PC-3 (cell line): Measurements from ENCODE around the gene GPR52. TPM values are rescaled to one million over a fixed set of nuclear protein-coding genes. Genes with fewer than 3 reads are reported as not detected.

Source experiments
- ATAC-seq: fragments of 200-7000 bp; cut with Tn5 transposase; 2 replicates; pipeline ENCODE4 v1.9.1; 2020; ENCODE audit warnings: mild to moderate bottlenecking, moderate library complexity
- BruUV-seq: library from RNA; stranded (reverse); fragments of 400-500 nt; replicated peaks from 2 replicates; lab custom pipeline; 2021; lab: Mats Ljungman, UMichigan
- CTCF ChIA-PET: fragments of 300-600 bp; sonication (Branson Sonifier 250); formaldehyde crosslinking; loops from one replicate; lab custom pipeline; 2022; ENCODE audit warnings: antibody characterized with exemption; lab: Charles Lee
- POLR2A ChIA-PET: fragments of 300-600 bp; sonication (Branson Sonifier 250); formaldehyde crosslinking; loops from one replicate; lab custom pipeline; 2022; ENCODE audit warnings: antibody characterized with exemption; ENCODE audit not compliant: unreplicated experiment; lab: Charles Lee
- DNase-seq: peaks from one replicate; pipeline ENCODE4 v3.0.0-alpha.2; 2015
- H2AFZ ChIP-seq: fragments of 300-600 bp; sonication (generic); 2 replicates; pipeline ENCODE4 v1.6.0; 2016; ENCODE audit warnings: antibody characterized with exemption, low read length
- H3F3A ChIP-seq: fragments of 300-600 bp; sonication (generic); one replicate; pipeline ENCODE4 v1.6.0; 2017; ENCODE audit warnings: antibody characterized with exemption, low read length, control low read depth, mild to moderate bottlenecking; ENCODE audit not compliant: unreplicated experiment
- H3K27ac ChIP-seq: fragments of 300-600 bp; sonication (generic); 2 replicates; pipeline ENCODE4 v1.5.1; 2016; ENCODE audit warnings: mild to moderate bottlenecking, low read length
- H3K27me3 ChIP-seq: fragments of 300-600 bp; sonication (generic); 2 replicates; pipeline ENCODE4 v1.6.1; 2016; ENCODE audit warnings: low read length, mixed read lengths
- H3K36me3 ChIP-seq: fragments of 300-600 bp; sonication (generic); 2 replicates; pipeline ENCODE4 v1.6.1; 2016; ENCODE audit warnings: low read depth, mixed run types, low read length, mixed read lengths
- H3K4me1 ChIP-seq: fragments of 300-600 bp; sonication (generic); 2 replicates; pipeline ENCODE4 v1.5.1; 2016; ENCODE audit warnings: low read length; ENCODE audit not compliant: insufficient read depth
- H3K4me2 ChIP-seq: fragments of 300-600 bp; sonication (generic); 2 replicates; pipeline ENCODE4 v1.6.0; 2016; ENCODE audit warnings: low read length
- H3K4me3 ChIP-seq: fragments of 300-600 bp; sonication (generic); 2 replicates; pipeline ENCODE4 v1.5.1; 2016; ENCODE audit warnings: mild to moderate bottlenecking, low read length, mixed read lengths
- H3K79me2 ChIP-seq: fragments of 300-600 bp; sonication (generic); 2 replicates; pipeline ENCODE4 v1.6.1; 2017; ENCODE audit warnings: low read length, mixed read lengths
- H3K9ac ChIP-seq: fragments of 300-600 bp; sonication (generic); 2 replicates; pipeline ENCODE4 v1.6.0; 2016; ENCODE audit warnings: mild to moderate bottlenecking, low read length
- H3K9me2 ChIP-seq: fragments of 300-600 bp; sonication (generic); replicated peaks from 2 replicates; pipeline ENCODE4 v1.6.1; 2016; ENCODE audit warnings: mixed run types, low read length, mixed read lengths
- H3K9me3 ChIP-seq: fragments of 300-600 bp; sonication (generic); 2 replicates; pipeline ENCODE4 v1.6.1; 2016; ENCODE audit warnings: low read length, mixed read lengths
- H4K20me1 ChIP-seq: fragments of 300-600 bp; sonication (generic); 2 replicates; pipeline ENCODE4 v1.6.1; 2016; ENCODE audit warnings: low read length, mixed read lengths
- CTCF ChIP-seq: fragments of 300-600 bp; sonication (generic); conservative IDR thresholded peaks from 2 replicates; pipeline ENCODE4 v1.5.1; 2017; ENCODE audit warnings: antibody characterized with exemption, low read depth, mild to moderate bottlenecking, low read length
- EZH2 ChIP-seq: fragments of 300-600 bp; sonication (generic); IDR thresholded peaks from one replicate; pipeline ENCODE4 v1.6.1; 2017; ENCODE audit warnings: antibody characterized with exemption, mild to moderate bottlenecking, low read length; ENCODE audit not compliant: unreplicated experiment
- EZH2phosphoT487 ChIP-seq: fragments of 300-600 bp; sonication (generic); IDR thresholded peaks from 2 replicates; pipeline ENCODE4 v1.6.1; 2018; ENCODE audit warnings: mild to moderate bottlenecking, antibody characterized with exemption, low read length, borderline replicate concordance
- intact Hi-C: fragments of 100-400 bp; cut with micrococcal nuclease; formaldehyde crosslinking; loops from 2 replicates; pipeline ENCODE4 v1.9.0; 2023
- total RNA-seq: library from RNA; depleted of rRNA; stranded (reverse); fragments of >200 nt; gene quantifications from 2 replicates; pipeline ENCODE4 v1.2.3, GENCODE V29; 2014

GPR52 gene
- total RNA-seq, 1 experiment from 2014 or later = 0.44 TPM

- intact Hi-C loops = no loop called here
- Histone ChIP-seq H3K27ac (no peak overlapping the region), H3K79me2 (no peaks in the 10 kb centered on the region), H4K20me1 (no peaks in the 10 kb centered on the region), H3K4me1 (no peaks in the 10 kb centered on the region), H3K9me2 (no peaks in the 10 kb centered on the region), H3K9ac (no peak overlapping the region), H3K9me3 (no peaks in the 10 kb centered on the region), H3K4me3 (no peak overlapping the region), H3K27me3 (no peaks in the 10 kb centered on the region), H3K36me3 (no peaks in the 10 kb centered on the region), H2AFZ (no peak overlapping the region), H3F3A (no peaks in the 10 kb centered on the region), H3K4me2 (no peak overlapping the region)
- no peak for ATAC-seq
- no TSS peak for BruUV-seq
- DNase-seq = no peak
- ChIA-PET CTCF (no interaction called here), POLR2A (no interaction called here)
- TF ChIP-seq CTCF (no peak), EZH2phosphoT487 (no peak), EZH2 (no peak)
Measured at GRCh38 chr1:174466607-174467006, 18.8 kb downstream of the GPR52 start.

GRCh38 chr1:174469052-174469451, 21.3 kb downstream of the GPR52 start:
- H3K9me3 ChIP-seq = no peaks in the 10 kb centered on the region

GRCh38 chr1:174469687-174470086, 21.9 kb downstream of the GPR52 start:
- Histone ChIP-seq H3K4me1 (no peaks in the 10 kb centered on the region), H4K20me1 (no peaks in the 10 kb centered on the region), H3K27me3 (no peaks in the 10 kb centered on the region), H3K4me2 (no peak overlapping the region), H3K36me3 (no peaks in the 10 kb centered on the region), H3K4me3 (no peak overlapping the region), H3K27ac (no peak overlapping the region), H3F3A (no peaks in the 10 kb centered on the region), H3K9me2 (no peaks in the 10 kb centered on the region), H3K79me2 (no peaks in the 10 kb centered on the region), H3K9me3 (no peaks in the 10 kb centered on the region), H3K9ac (no peak overlapping the region), H2AFZ (no peak overlapping the region)
- no peak for DNase-seq
- no peak for ATAC-seq
- BruUV-seq = no TSS peak
- intact Hi-C loops = no loop called here
- no peak for TF ChIP-seq EZH2
- TF ChIP-seq CTCF = no peak
- no peak for TF ChIP-seq EZH2phosphoT487
- ChIA-PET CTCF (no interaction called here), POLR2A (no interaction called here)

More at GRCh38 chr1:174469052-174469451, 21.3 kb downstream of the GPR52 start:
- no peaks in the 10 kb centered on the region for H3K9me2 ChIP-seq
- no peaks in the 10 kb centered on the region for H3K4me1 ChIP-seq
- no peak overlapping the region for H3K27ac ChIP-seq
- no peaks in the 10 kb centered on the region for H3F3A ChIP-seq
- TF ChIP-seq CTCF = no peak
- TF ChIP-seq EZH2phosphoT487 = no peak
- TF ChIP-seq EZH2 = no peak
- no peaks in the 10 kb centered on the region for H3K36me3 ChIP-seq
- H2AFZ ChIP-seq = no peak overlapping the region
- no peak overlapping the region for H3K4me3 ChIP-seq
- H3K4me2 ChIP-seq = no peak overlapping the region
- intact Hi-C loops = no loop called here
- POLR2A ChIA-PET = no interaction called here
- no peaks in the 10 kb centered on the region for H3K27me3 ChIP-seq
- no peak overlapping the region for H3K9ac ChIP-seq
- no peaks in the 10 kb centered on the region for H4K20me1 ChIP-seq
- no peaks in the 10 kb centered on the region for H3K79me2 ChIP-seq
- no TSS peak for BruUV-seq
- CTCF ChIA-PET = no interaction called here
- DNase-seq = no peak
- ATAC-seq = no peak
